ENCODE results near the gene COQ4. TPM values are rescaled to one million over a fixed set of nuclear protein-coding genes. Genes with fewer than 3 reads are reported as not detected.
A peak's percentile ranks its signal among the peaks of the same experiment; 100 is the strongest.
"Not testable (repeated sequence)": the region's sequence is repeated elsewhere in the genome, so short reads cannot be mapped to it uniquely, and the experiment has no call there.

Gene COQ4
- total RNA-seq, 1 donor from 2014 or later, result 46.6 TPM

DNA sequence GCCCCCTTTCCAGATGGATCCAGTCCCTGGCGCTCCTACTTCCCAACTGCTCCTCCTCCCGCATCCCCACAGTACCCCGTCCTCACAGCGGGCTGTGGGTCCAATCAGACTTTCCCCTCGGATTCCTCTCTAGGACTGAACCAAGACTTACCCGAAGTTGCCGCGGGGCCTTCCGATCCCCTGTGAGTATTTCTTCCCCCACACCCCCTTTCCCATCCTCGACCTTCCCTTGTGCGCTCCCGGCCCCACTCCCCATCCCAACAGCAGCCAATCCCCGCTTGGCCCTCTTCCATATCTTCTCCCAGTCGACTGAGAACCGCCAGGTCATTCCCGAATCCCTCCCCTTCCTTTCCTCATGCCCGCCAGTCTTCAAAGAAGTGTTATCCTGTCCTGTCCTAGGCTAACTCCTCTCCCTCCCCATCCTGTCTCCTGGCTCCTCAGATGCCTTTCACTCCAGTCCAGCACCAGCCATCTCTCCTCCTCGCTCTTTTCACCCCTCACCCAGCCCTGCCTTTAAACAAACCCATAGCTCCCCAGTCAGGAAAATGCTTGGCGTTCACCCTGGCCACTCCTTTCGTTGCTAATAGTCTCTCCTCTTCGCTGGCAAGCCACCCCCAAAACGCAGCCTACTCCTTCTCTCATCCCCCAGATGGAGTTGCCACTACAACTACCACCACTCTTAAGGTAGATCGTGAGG, 45.9 kb upstream of the COQ4 start:
- no peak for TF ChIP-seq CTCF (IDR thresholded peaks at IDR 0.05; ENCODE audit: unreplicated experiment)
- peak; percentile 31 for DNase-seq (ENCODE audit: low spot score)
- H3K4me3 Mint-ChIP-seq (ENCODE audit: unreplicated experiment), result peak overlapping the region; percentile 98
- H3K36me3 Mint-ChIP-seq (ENCODE audit: low read depth, unreplicated experiment), result peaks cover 20% of the 10 kb centered on the region
- H3K9me3 Mint-ChIP-seq (ENCODE audit: unreplicated experiment), result no peaks in the 10 kb centered on the region
- H3K27ac Mint-ChIP-seq (ENCODE audit: unreplicated experiment), result peak overlapping the region; percentile 88
- peaks cover 17% of the 10 kb centered on the region for H3K27me3 Mint-ChIP-seq (ENCODE audit: unreplicated experiment)
- H3K4me1 Mint-ChIP-seq (ENCODE audit: unreplicated experiment), result peaks cover 44% of the 10 kb centered on the region

DNA sequence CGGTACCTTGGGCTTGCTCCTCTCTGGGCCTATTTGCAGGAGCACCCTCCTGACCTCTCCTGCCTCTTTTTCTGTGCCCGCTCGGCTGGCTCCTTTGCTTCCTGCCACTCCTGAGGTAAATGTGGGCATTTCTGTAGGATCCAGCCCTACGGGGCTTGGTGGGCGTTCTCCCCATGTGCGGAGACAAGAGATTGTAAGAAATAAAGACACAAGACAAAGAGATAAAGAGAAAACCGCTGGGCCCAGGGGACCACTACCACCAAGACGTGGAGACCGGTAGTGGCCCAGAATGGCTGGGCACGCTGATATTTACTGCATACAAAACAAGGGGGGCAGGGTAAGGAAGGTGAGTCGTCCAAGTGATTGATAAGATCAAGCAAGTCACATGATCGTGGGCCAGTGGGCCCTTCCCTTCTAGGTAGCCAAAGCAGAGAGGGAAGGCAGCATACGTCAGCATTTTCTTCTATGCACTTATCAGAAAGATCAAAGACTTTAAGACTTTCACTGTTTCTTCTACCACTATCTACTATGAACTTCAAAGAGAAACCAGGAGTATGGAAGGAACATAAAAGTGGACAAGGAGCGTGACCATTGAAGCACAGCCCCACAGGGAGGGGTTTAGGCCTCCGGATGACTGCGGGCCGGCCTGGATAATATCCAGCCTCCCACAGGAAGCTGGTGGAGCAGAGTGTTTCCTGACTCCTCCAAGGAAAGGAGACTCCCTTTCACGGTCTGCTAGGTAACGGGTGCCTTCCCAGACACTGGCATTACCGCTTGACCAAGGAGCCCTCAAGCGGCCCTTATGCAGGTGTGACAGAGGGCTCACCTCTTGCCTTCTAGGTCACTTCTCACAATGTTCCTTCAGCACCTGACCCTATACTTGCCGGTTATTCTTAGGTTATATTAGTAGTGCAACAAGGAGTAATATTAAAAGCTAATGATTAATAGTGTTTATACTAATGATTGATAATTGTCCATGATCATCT, 43.3 kb upstream of the COQ4 start:
- H3K4me1 Mint-ChIP-seq (ENCODE audit: unreplicated experiment), result peaks cover 40% of the 10 kb centered on the region
- peak; percentile 34 for DNase-seq (ENCODE audit: low spot score)
- not testable (repeated sequence) for H3K9me3 Mint-ChIP-seq (ENCODE audit: unreplicated experiment); H3K36me3 Mint-ChIP-seq (ENCODE audit: low read depth, unreplicated experiment)
- peak overlapping the region; percentile 33 for H3K27ac Mint-ChIP-seq (ENCODE audit: unreplicated experiment)
- peaks cover 17% of the 10 kb centered on the region for H3K27me3 Mint-ChIP-seq (ENCODE audit: unreplicated experiment)
- peak overlapping the region; percentile 7 for H3K4me3 Mint-ChIP-seq (ENCODE audit: unreplicated experiment)

GRCh38 chr9:128280084-128280622, 42.5 kb upstream of the COQ4 start:
- H3K27me3 Mint-ChIP-seq (ENCODE audit: unreplicated experiment), result peaks cover 13% of the 10 kb centered on the region
- H3K36me3 Mint-ChIP-seq (ENCODE audit: low read depth, unreplicated experiment), result peaks cover 8% of the 10 kb centered on the region
- peak overlapping the region; percentile 43 for H3K4me3 Mint-ChIP-seq (ENCODE audit: unreplicated experiment)
- DNase-seq (ENCODE audit: low spot score), result no peak
- peak overlapping the region; percentile 85 for H3K27ac Mint-ChIP-seq (ENCODE audit: unreplicated experiment)
- H3K4me1 Mint-ChIP-seq (ENCODE audit: unreplicated experiment), result peaks cover 39% of the 10 kb centered on the region
- TF ChIP-seq CTCF (IDR thresholded peaks at IDR 0.05; ENCODE audit: unreplicated experiment), result no peak
- H3K9me3 Mint-ChIP-seq (ENCODE audit: unreplicated experiment), result no peaks in the 10 kb centered on the region

GRCh38 chr9:128282500-128282899, 40.1 kb upstream of the COQ4 start:
- H3K27me3 Mint-ChIP-seq (ENCODE audit: unreplicated experiment), result peaks cover 7% of the 10 kb centered on the region

More at GRCh38 chr9:128282500-128282899, 40.1 kb upstream of the COQ4 start:
- no peak for DNase-seq (ENCODE audit: low spot score)
- Mint-ChIP-seq H3K9me3 (ENCODE audit: unreplicated experiment) (no peaks in the 10 kb centered on the region), H3K4me3 (ENCODE audit: unreplicated experiment) (no peak overlapping the region), H3K27ac (ENCODE audit: unreplicated experiment) (no peak overlapping the region), H3K36me3 (ENCODE audit: low read depth, unreplicated experiment) (peaks cover 9% of the 10 kb centered on the region), H3K4me1 (ENCODE audit: unreplicated experiment) (peaks cover 25% of the 10 kb centered on the region)
- TF ChIP-seq CTCF (IDR thresholded peaks at IDR 0.05; ENCODE audit: unreplicated experiment), result no peak
